ENCODE results near the gene BRF1. TPM values are rescaled to one million over a fixed set of nuclear protein-coding genes. Genes with fewer than 3 reads are reported as not detected.
A peak's percentile ranks its signal among the peaks of the same experiment; 100 is the strongest.

The BRF1 gene
- total RNA-seq, 4 donors from 2014 or later, result 22.2 to 37.9 (median 26.2) TPM

GRCh38 chr14:105204931-105205672, 95.7 kb downstream of the BRF1 start:
- TF ChIP-seq CTCF (IDR thresholded peaks at IDR 0.05), result no peak
- no peak for TF ChIP-seq POLR2A (IDR thresholded peaks at IDR 0.05)
- Histone ChIP-seq H3K4me1 (peaks cover 19 to 52% (median 35%) of the 10 kb centered on the region in 3 donors), H3K36me3 (peaks cover 5 to 17% (median 8%) of the 10 kb centered on the region in 3 donors), H3K4me3 (no peak overlapping the region), H3K27ac (peak overlapping the region in 1 of 4 donors; percentile 51), H3K9me3 (no peaks in the 10 kb centered on the region), H3K27me3 (peaks cover 0 to 38% (median 0%) of the 10 kb centered on the region in 4 donors)
- 20 to 28% methylated on average over 2 to 5 of the region's 21 CpGs for WGBS, 2 donors
- intact Hi-C loops (cut with DNase I), result loop anchor here (10.0 kb wide), 1 partner anchor 80 kb away; no protein-coding TSS in a partner anchor
- no peak for DNase-seq

GRCh38 chr14:105204206-105204930, 96.4 kb downstream of the BRF1 start:
- Histone ChIP-seq H3K27ac (no peak overlapping the region), H3K4me1 (peaks cover 19 to 56% (median 35%) of the 10 kb centered on the region in 3 donors), H3K9me3 (no peaks in the 10 kb centered on the region), H3K27me3 (peaks cover 0 to 46% (median 0%) of the 10 kb centered on the region in 4 donors), H3K4me3 (no peak overlapping the region), H3K36me3 (peaks cover 0 to 10% (median under 1%) of the 10 kb centered on the region in 3 donors)
- TF ChIP-seq POLR2A (IDR thresholded peaks at IDR 0.05), result no peak
- 26 to 27% methylated on average over 11 to 17 of the region's 24 CpGs for WGBS, 2 donors
- intact Hi-C loops (cut with DNase I), result loop anchor here (10.0 kb wide), 1 partner anchor 80 kb away; no protein-coding TSS in a partner anchor
- DNase-seq, result no peak

- DNase-seq, result no peak
Observed at GRCh38 chr14:105203701-105204100, 97.1 kb downstream of the BRF1 start.

GRCh38 chr14:105203057-105203531, 97.7 kb downstream of the BRF1 start:
- TF ChIP-seq CTCF (IDR thresholded peaks at IDR 0.05), result peak; percentile 78 to 97 (median 94)
- no peak for TF ChIP-seq POLR2A (IDR thresholded peaks at IDR 0.05)
- no peaks in the 10 kb centered on the region for H3K9me3 ChIP-seq
- peaks cover 0 to 58% (median 0%) of the 10 kb centered on the region in 4 donors for H3K27me3 ChIP-seq
- H3K27ac ChIP-seq, result no peak overlapping the region
- no peak for DNase-seq
- WGBS, 2 donors, result 2 to 20% methylated on average over 1 to 8 of the region's 18 CpGs
- no peaks in the 10 kb centered on the region for H3K36me3 ChIP-seq
- peaks cover 19 to 69% (median 37%) of the 10 kb centered on the region in 3 donors for H3K4me1 ChIP-seq
- H3K4me3 ChIP-seq, result no peak overlapping the region
- intact Hi-C loops (cut with DNase I), result loop anchor here (2.0 to 10.0 kb wide), 2 partner anchors 82 to 148 kb away; no protein-coding TSS in a partner anchor

More at GRCh38 chr14:105203701-105204100, 97.1 kb downstream of the BRF1 start:
- 67 to 100% methylated on average over 1 to 2 of the region's 6 CpGs for WGBS, 2 donors
- Histone ChIP-seq H3K36me3 (peaks cover 0 to 3% (median 0%) of the 10 kb centered on the region in 3 donors), H3K9me3 (no peaks in the 10 kb centered on the region), H3K4me3 (no peak overlapping the region), H3K4me1 (peaks cover 19 to 63% (median 35%) of the 10 kb centered on the region in 3 donors), H3K27ac (no peak overlapping the region), H3K27me3 (peaks cover 0 to 52% (median 0%) of the 10 kb centered on the region in 4 donors)
- intact Hi-C loops (cut with DNase I), result loop anchor here (2.0 to 10.0 kb wide), 2 partner anchors 81 to 147 kb away; no protein-coding TSS in a partner anchor
- TF ChIP-seq CTCF (IDR thresholded peaks at IDR 0.05) (no peak), POLR2A (IDR thresholded peaks at IDR 0.05) (no peak)

GRCh38 chr14:105201925-105202513, 98.8 kb downstream of the BRF1 start:
- H3K27ac ChIP-seq, result peak overlapping the region in 2 of 4 donors; percentile 35 to 62
- intact Hi-C loops (cut with DNase I), result loop anchor here (2.0 to 10.0 kb wide), 2 partner anchors 83 to 149 kb away; no protein-coding TSS in a partner anchor
- H3K36me3 ChIP-seq, result no peaks in the 10 kb centered on the region
- TF ChIP-seq CTCF (IDR thresholded peaks at IDR 0.05) (no peak), POLR2A (IDR thresholded peaks at IDR 0.05) (no peak)
- H3K4me1 ChIP-seq, result peaks cover 25 to 80% (median 48%) of the 10 kb centered on the region in 3 donors
- WGBS, 2 donors, result 65% methylated on average over 6 of the region's 20 CpGs; no CpG with 5 or more reads in 1 of the 2 donors
- DNase-seq, result no peak
- H3K27me3 ChIP-seq, result peaks cover 0 to 69% (median 0%) of the 10 kb centered on the region in 4 donors
- no peak overlapping the region for H3K4me3 ChIP-seq
- no peaks in the 10 kb centered on the region for H3K9me3 ChIP-seq

All from esophagus squamous epithelium (tissue), 5 donors.